GM19324 (cell line): ENCODE results near the gene POU3F1.

Source experiments
- ATAC-seq: cut with Tn5 transposase; IDR thresholded peaks from one replicate; pipeline ENCODE4 v1.9.1; 2021; ENCODE audit warnings: mild to moderate bottlenecking, moderate library complexity; ENCODE audit not compliant: unreplicated experiment, low FRiP score

The POU3F1 gene

GRCh38 chr1:38074302-38074677 lies 27.7 kb upstream of the POU3F1 start:
- ATAC-seq = no peak

GRCh38 chr1:38073534-38074301 lies 27.1 kb upstream of the POU3F1 start:
- no peak for ATAC-seq

GRCh38 chr1:38072858-38073257 lies 26.3 kb upstream of the POU3F1 start:
- no peak for ATAC-seq

- no peak for ATAC-seq
Measured at GRCh38 chr1:38071312-38072256, 25.0 kb upstream of the POU3F1 start.

GRCh38 chr1:38068980-38069340 lies 22.4 kb upstream of the POU3F1 start:
- ATAC-seq = no peak

GRCh38 chr1:38068220-38068979 lies 21.8 kb upstream of the POU3F1 start:
- ATAC-seq = no peak

- no peak for ATAC-seq
Measured at GRCh38 chr1:38064197-38064903, 17.8 kb upstream of the POU3F1 start.

GRCh38 chr1:38063616-38064015 lies 17.0 kb upstream of the POU3F1 start:
- ATAC-seq = no peak

GRCh38 chr1:38062361-38063288 lies 16.0 kb upstream of the POU3F1 start:
- ATAC-seq = no peak

- ATAC-seq = peak; percentile 52
Measured at GRCh38 chr1:38061883-38062328, 15.3 kb upstream of the POU3F1 start.

- no peak for ATAC-seq
Measured at GRCh38 chr1:38061290-38061689, 14.7 kb upstream of the POU3F1 start.

GRCh38 chr1:38060498-38060897 lies 13.9 kb upstream of the POU3F1 start:
- no peak for ATAC-seq

GRCh38 chr1:38059635-38060250 lies 13.2 kb upstream of the POU3F1 start:
- no peak for ATAC-seq

- no peak for ATAC-seq
Measured at GRCh38 chr1:38055965-38056364, 9.4 kb upstream of the POU3F1 start.

- ATAC-seq = no peak
Measured at GRCh38 chr1:38055398-38055797, 8.8 kb upstream of the POU3F1 start.

- no peak for ATAC-seq
Measured at GRCh38 chr1:38053416-38054091, 7.0 kb upstream of the POU3F1 start.

GRCh38 chr1:38052750-38053415 lies 6.3 kb upstream of the POU3F1 start:
- peak; percentile 55 for ATAC-seq

- no peak for ATAC-seq
Measured at GRCh38 chr1:38051079-38051543, 4.5 kb upstream of the POU3F1 start.
